ENCODE results near the gene ANKRD28.
A peak's percentile ranks its signal among the peaks of the same experiment; 100 is the strongest.

DNA sequence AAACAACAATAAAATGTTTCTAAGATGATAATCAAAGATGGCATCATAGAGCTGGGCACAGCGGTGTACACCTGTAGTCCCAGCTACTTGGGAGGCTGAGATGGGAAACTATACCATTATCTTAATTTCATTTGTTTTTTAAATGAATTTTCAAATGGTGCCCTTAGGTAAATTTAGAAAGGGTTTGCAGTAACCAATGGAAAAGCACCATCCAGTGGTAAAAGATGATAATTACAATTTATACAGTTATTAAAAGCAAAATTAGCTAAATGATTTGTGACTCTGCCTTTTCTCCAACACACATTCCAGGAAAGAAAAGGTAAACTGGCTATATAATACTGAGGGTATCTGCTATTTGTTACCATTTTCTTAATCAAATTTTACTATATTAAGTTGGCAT is 14.4 kb upstream of the ANKRD28 start:
- no peak for TF ChIP-seq EZH2 (IDR thresholded peaks at IDR 0.05; ENCODE audit: low read depth)
- TF ChIP-seq, protein P1, sequence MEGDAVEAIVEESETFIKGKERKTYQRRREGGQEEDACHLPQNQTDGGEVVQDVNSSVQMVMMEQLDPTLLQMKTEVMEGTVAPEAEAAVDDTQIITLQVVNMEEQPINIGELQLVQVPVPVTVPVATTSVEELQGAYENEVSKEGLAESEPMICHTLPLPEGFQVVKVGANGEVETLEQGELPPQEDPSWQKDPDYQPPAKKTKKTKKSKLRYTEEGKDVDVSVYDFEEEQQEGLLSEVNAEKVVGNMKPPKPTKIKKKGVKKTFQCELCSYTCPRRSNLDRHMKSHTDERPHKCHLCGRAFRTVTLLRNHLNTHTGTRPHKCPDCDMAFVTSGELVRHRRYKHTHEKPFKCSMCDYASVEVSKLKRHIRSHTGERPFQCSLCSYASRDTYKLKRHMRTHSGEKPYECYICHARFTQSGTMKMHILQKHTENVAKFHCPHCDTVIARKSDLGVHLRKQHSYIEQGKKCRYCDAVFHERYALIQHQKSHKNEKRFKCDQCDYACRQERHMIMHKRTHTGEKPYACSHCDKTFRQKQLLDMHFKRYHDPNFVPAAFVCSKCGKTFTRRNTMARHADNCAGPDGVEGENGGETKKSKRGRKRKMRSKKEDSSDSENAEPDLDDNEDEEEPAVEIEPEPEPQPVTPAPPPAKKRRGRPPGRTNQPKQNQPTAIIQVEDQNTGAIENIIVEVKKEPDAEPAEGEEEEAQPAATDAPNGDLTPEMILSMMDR (conservative IDR thresholded peaks at IDR 0.05): peak; percentile 71
